Measurements from ENCODE around the gene MLEC. TPM values are rescaled to one million over a fixed set of nuclear protein-coding genes. Genes with fewer than 3 reads are reported as not detected.
A peak's percentile ranks its signal among the peaks of the same experiment; 100 is the strongest.

The MLEC gene
- total RNA-seq, 1 experiment from 2014 or later: 290 TPM

GRCh38 chr12:120719496-120720233, 32.7 kb downstream of the MLEC start:
- Mint-ChIP-seq H3K27ac (ENCODE audit: unreplicated experiment) (peak overlapping the region; percentile 40), H3K4me1 (ENCODE audit: low read depth, unreplicated experiment) (peaks cover 24% of the 10 kb centered on the region), H3K4me3 (ENCODE audit: low read depth, unreplicated experiment) (peak overlapping the region; percentile 30), H3K27me3 (ENCODE audit: unreplicated experiment) (no peaks in the 10 kb centered on the region), H3K36me3 (ENCODE audit: insufficient read depth, unreplicated experiment) (peaks cover 54% of the 10 kb centered on the region), H3K9me3 (ENCODE audit: low read depth, unreplicated experiment) (no peaks in the 10 kb centered on the region)
- no peak for TF ChIP-seq CTCF (IDR thresholded peaks at IDR 0.05; ENCODE audit: unreplicated experiment)
- BruUV-seq (replicated peaks): no TSS peak
- no peak for DNase-seq
- intact Hi-C loops (cut with micrococcal nuclease; ENCODE audit: unreplicated experiment): no loop called here
- CTCF ChIA-PET: interaction anchor here (0.6 kb wide), 1 partner anchor 77 kb away, joined by 4 read pairs; no protein-coding TSS in a partner anchor

- CTCF ChIA-PET: interaction anchor here (0.6 kb wide), 1 partner anchor 76 kb away, joined by 4 read pairs; no protein-coding TSS in a partner anchor
- no peak for TF ChIP-seq CTCF (IDR thresholded peaks at IDR 0.05; ENCODE audit: unreplicated experiment)
- H3K36me3 Mint-ChIP-seq (ENCODE audit: insufficient read depth, unreplicated experiment): peaks cover 58% of the 10 kb centered on the region
- DNase-seq: no peak
- no peak overlapping the region for H3K4me3 Mint-ChIP-seq (ENCODE audit: low read depth, unreplicated experiment)
- H3K27ac Mint-ChIP-seq (ENCODE audit: unreplicated experiment): no peak overlapping the region
- H3K9me3 Mint-ChIP-seq (ENCODE audit: low read depth, unreplicated experiment): no peaks in the 10 kb centered on the region
- intact Hi-C loops (cut with micrococcal nuclease; ENCODE audit: unreplicated experiment): no loop called here
- no TSS peak for BruUV-seq (replicated peaks)
- no peaks in the 10 kb centered on the region for H3K27me3 Mint-ChIP-seq (ENCODE audit: unreplicated experiment)
- peaks cover 32% of the 10 kb centered on the region for H3K4me1 Mint-ChIP-seq (ENCODE audit: low read depth, unreplicated experiment)
These were observed 33.5 kb downstream of the MLEC start for GRCh38 chr12:120720234-120720986.

GRCh38 chr12:120720987-120721801, 34.2 kb downstream of the MLEC start:
- peaks cover 65% of the 10 kb centered on the region for H3K36me3 Mint-ChIP-seq (ENCODE audit: insufficient read depth, unreplicated experiment)
- CTCF ChIA-PET: no interaction called here
- H3K4me1 Mint-ChIP-seq (ENCODE audit: low read depth, unreplicated experiment): peaks cover 32% of the 10 kb centered on the region
- H3K27me3 Mint-ChIP-seq (ENCODE audit: unreplicated experiment): no peaks in the 10 kb centered on the region
- no peak for TF ChIP-seq CTCF (IDR thresholded peaks at IDR 0.05; ENCODE audit: unreplicated experiment)
- H3K9me3 Mint-ChIP-seq (ENCODE audit: low read depth, unreplicated experiment): no peaks in the 10 kb centered on the region
- BruUV-seq (replicated peaks): no TSS peak
- intact Hi-C loops (cut with micrococcal nuclease; ENCODE audit: unreplicated experiment): no loop called here
- H3K27ac Mint-ChIP-seq (ENCODE audit: unreplicated experiment): no peak overlapping the region
- DNase-seq: no peak
- H3K4me3 Mint-ChIP-seq (ENCODE audit: low read depth, unreplicated experiment): no peak overlapping the region

GRCh38 chr12:120721866-120722265, 34.9 kb downstream of the MLEC start:
- no peaks in the 10 kb centered on the region for H3K27me3 Mint-ChIP-seq (ENCODE audit: unreplicated experiment)
- no peak overlapping the region for H3K4me3 Mint-ChIP-seq (ENCODE audit: low read depth, unreplicated experiment)
- no peak for TF ChIP-seq CTCF (IDR thresholded peaks at IDR 0.05; ENCODE audit: unreplicated experiment)
- DNase-seq: no peak
- H3K9me3 Mint-ChIP-seq (ENCODE audit: low read depth, unreplicated experiment): no peaks in the 10 kb centered on the region
- H3K4me1 Mint-ChIP-seq (ENCODE audit: low read depth, unreplicated experiment): peaks cover 32% of the 10 kb centered on the region
- H3K36me3 Mint-ChIP-seq (ENCODE audit: insufficient read depth, unreplicated experiment): peaks cover 62% of the 10 kb centered on the region
- intact Hi-C loops (cut with micrococcal nuclease; ENCODE audit: unreplicated experiment): no loop called here
- no TSS peak for BruUV-seq (replicated peaks)
- CTCF ChIA-PET: no interaction called here
- no peak overlapping the region for H3K27ac Mint-ChIP-seq (ENCODE audit: unreplicated experiment)
